ENCODE data around the gene NR4A3. TPM values are rescaled to one million over a fixed set of nuclear protein-coding genes. Genes with fewer than 3 reads are reported as not detected.

NR4A3 gene
- total RNA-seq, 1 donor from 2014 or later: 6.2 TPM

GRCh38 chr9:99876190-99876589, 54.5 kb downstream of the NR4A3 start:
- no peak overlapping the region for H3K27ac ChIP-seq (replicated peaks)
- H3K27me3 ChIP-seq (ENCODE audit: low read depth): no peaks in the 10 kb centered on the region
- TF ChIP-seq, protein P1, sequence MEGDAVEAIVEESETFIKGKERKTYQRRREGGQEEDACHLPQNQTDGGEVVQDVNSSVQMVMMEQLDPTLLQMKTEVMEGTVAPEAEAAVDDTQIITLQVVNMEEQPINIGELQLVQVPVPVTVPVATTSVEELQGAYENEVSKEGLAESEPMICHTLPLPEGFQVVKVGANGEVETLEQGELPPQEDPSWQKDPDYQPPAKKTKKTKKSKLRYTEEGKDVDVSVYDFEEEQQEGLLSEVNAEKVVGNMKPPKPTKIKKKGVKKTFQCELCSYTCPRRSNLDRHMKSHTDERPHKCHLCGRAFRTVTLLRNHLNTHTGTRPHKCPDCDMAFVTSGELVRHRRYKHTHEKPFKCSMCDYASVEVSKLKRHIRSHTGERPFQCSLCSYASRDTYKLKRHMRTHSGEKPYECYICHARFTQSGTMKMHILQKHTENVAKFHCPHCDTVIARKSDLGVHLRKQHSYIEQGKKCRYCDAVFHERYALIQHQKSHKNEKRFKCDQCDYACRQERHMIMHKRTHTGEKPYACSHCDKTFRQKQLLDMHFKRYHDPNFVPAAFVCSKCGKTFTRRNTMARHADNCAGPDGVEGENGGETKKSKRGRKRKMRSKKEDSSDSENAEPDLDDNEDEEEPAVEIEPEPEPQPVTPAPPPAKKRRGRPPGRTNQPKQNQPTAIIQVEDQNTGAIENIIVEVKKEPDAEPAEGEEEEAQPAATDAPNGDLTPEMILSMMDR (IDR thresholded peaks at IDR 0.05; ENCODE audit: borderline replicate concordance): no peak
- H3K4me3 ChIP-seq: no peak overlapping the region
- no peaks in the 10 kb centered on the region for H3K9me3 ChIP-seq (replicated peaks)
- no peaks in the 10 kb centered on the region for H3K36me3 ChIP-seq
- no peak for DNase-seq
- intact Hi-C loops (cut with micrococcal nuclease): no loop called here
- no peaks in the 10 kb centered on the region for H3K4me1 ChIP-seq

DNA sequence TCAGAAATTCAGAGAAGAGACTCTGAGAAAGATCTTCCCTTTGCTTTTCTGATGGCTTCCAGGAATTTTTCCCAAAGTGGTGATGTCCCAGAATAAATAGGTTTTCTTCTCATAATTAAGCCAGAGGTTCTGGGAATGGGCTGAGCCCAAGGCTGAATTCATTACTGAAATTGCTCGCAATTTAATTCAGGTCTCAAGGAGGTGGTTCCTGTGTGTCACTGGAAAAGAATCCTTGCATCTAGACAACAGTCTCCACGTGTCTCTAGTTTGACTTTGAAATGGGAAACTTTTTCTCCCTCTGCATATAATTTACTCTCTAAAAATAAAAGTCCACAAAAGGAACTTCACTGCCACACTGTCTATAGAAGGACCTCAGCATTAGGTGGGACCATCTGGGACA, 57.0 kb downstream of the NR4A3 start:
- Histone ChIP-seq H3K27me3 (ENCODE audit: low read depth) (no peaks in the 10 kb centered on the region), H3K4me1 (no peaks in the 10 kb centered on the region), H3K27ac (replicated peaks) (no peak overlapping the region), H3K9me3 (replicated peaks) (no peaks in the 10 kb centered on the region), H3K4me3 (no peak overlapping the region), H3K36me3 (no peaks in the 10 kb centered on the region)
- intact Hi-C loops (cut with micrococcal nuclease): no loop called here
- TF ChIP-seq, protein P1 (IDR thresholded peaks at IDR 0.05; ENCODE audit: borderline replicate concordance): no peak
- DNase-seq: no peak

DNA sequence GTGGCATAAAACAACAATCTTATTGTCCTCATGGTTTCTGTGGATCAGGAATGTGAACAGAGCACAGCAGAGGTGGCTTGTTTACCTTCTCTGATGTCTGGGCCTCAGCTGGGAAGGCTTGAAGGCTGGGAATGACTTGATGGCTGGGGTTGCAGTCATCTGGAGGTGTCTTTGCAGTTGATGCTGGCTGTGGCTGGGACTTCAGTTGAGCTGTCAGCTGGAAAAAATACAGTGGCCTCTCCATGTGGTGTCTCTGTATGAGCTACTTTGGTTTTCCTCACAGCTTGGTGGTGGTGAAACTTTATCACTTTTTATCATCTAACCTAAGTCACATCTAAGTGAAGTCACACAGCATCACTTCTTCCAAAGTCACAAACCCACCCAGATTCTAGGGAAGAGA, 60.1 kb downstream of the NR4A3 start:
- Histone ChIP-seq H3K36me3 (no peaks in the 10 kb centered on the region), H3K27ac (replicated peaks) (no peak overlapping the region), H3K4me3 (no peak overlapping the region), H3K9me3 (replicated peaks) (no peaks in the 10 kb centered on the region), H3K27me3 (ENCODE audit: low read depth) (no peaks in the 10 kb centered on the region), H3K4me1 (no peaks in the 10 kb centered on the region)
- TF ChIP-seq, protein P1 (IDR thresholded peaks at IDR 0.05; ENCODE audit: borderline replicate concordance): no peak
- DNase-seq: no peak
- intact Hi-C loops (cut with micrococcal nuclease): no loop called here

GRCh38 chr9:99885747-99886146, 64.1 kb downstream of the NR4A3 start:
- no peak overlapping the region for H3K4me3 ChIP-seq
- H3K4me1 ChIP-seq: no peaks in the 10 kb centered on the region
- H3K27ac ChIP-seq (replicated peaks): no peak overlapping the region
- intact Hi-C loops (cut with micrococcal nuclease): no loop called here
- DNase-seq: no peak
- no peaks in the 10 kb centered on the region for H3K36me3 ChIP-seq
- TF ChIP-seq, protein P1 (IDR thresholded peaks at IDR 0.05; ENCODE audit: borderline replicate concordance): no peak
- H3K9me3 ChIP-seq (replicated peaks): no peaks in the 10 kb centered on the region
- no peaks in the 10 kb centered on the region for H3K27me3 ChIP-seq (ENCODE audit: low read depth)

- no peak overlapping the region for H3K27ac ChIP-seq (replicated peaks)
- intact Hi-C loops (cut with micrococcal nuclease): no loop called here
- TF ChIP-seq, protein P1 (IDR thresholded peaks at IDR 0.05; ENCODE audit: borderline replicate concordance): no peak
- DNase-seq: no peak
- H3K9me3 ChIP-seq (replicated peaks): no peaks in the 10 kb centered on the region
- H3K27me3 ChIP-seq (ENCODE audit: low read depth): no peaks in the 10 kb centered on the region
- no peak overlapping the region for H3K4me3 ChIP-seq
- H3K4me1 ChIP-seq: no peaks in the 10 kb centered on the region
- no peaks in the 10 kb centered on the region for H3K36me3 ChIP-seq
Observed at GRCh38 chr9:99889120-99889519, 67.4 kb downstream of the NR4A3 start.

- DNase-seq: no peak
- TF ChIP-seq, protein P1 (IDR thresholded peaks at IDR 0.05; ENCODE audit: borderline replicate concordance): no peak
- Histone ChIP-seq H3K27ac (replicated peaks) (no peak overlapping the region), H3K4me1 (no peaks in the 10 kb centered on the region), H3K9me3 (replicated peaks) (no peaks in the 10 kb centered on the region), H3K4me3 (no peak overlapping the region), H3K27me3 (ENCODE audit: low read depth) (peaks cover 11% of the 10 kb centered on the region), H3K36me3 (no peaks in the 10 kb centered on the region)
- intact Hi-C loops (cut with micrococcal nuclease): no loop called here
Observed at GRCh38 chr9:99894826-99895225, 73.1 kb downstream of the NR4A3 start.

Measured in left ventricle myocardium inferior (tissue), 1 donor.